ENCODE results near the gene PDE7B. TPM values are rescaled to one million over a fixed set of nuclear protein-coding genes. Genes with fewer than 3 reads are reported as not detected.

The PDE7B gene
- total RNA-seq, 1 experiment from 2014 or later = 0.03 TPM

DNA sequence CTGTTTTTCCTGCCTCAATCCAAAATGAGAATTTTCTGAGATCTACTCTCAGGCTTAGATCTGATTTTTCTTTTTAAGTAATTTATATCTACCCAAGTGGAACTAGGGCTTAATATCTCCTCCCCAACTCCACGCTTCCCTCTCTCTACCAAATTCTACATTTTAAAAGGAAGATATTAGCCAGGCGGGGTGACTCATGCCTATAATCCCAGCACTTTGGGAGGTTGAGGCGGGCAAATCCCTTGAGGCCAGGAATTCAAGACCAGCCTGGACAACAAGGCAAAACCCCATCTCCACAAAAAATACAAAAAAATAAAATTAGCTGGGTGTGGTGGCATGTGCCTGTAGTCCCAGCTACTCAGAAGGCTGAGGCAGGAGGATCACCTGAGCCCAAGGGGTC is 337.6 kb downstream of the PDE7B start:
- ChIA-PET CTCF (no interaction called here), POLR2A (no interaction called here)
- no peak overlapping the region for H3K27ac ChIP-seq (ENCODE audit: low read length)
- DNase-seq (ENCODE audit: low read depth, low spot score) (no peak), ATAC-seq (no peak)
- H3K9me3 ChIP-seq (ENCODE audit: control insufficient read depth, insufficient read depth, low read depth, low read length) = no peaks in the 10 kb centered on the region
- TF ChIP-seq TCF7L2 (IDR thresholded peaks at IDR 0.05; ENCODE audit: low read depth, low read length) (no peak), SIN3A (IDR thresholded peaks at IDR 0.05; ENCODE audit: borderline replicate concordance, insufficient read depth, low read depth, low read length) (no peak), POLR2AphosphoS5 (IDR thresholded peaks at IDR 0.05; ENCODE audit: low read depth, low read length) (no peak)
- TF ChIP-seq, protein P1, sequence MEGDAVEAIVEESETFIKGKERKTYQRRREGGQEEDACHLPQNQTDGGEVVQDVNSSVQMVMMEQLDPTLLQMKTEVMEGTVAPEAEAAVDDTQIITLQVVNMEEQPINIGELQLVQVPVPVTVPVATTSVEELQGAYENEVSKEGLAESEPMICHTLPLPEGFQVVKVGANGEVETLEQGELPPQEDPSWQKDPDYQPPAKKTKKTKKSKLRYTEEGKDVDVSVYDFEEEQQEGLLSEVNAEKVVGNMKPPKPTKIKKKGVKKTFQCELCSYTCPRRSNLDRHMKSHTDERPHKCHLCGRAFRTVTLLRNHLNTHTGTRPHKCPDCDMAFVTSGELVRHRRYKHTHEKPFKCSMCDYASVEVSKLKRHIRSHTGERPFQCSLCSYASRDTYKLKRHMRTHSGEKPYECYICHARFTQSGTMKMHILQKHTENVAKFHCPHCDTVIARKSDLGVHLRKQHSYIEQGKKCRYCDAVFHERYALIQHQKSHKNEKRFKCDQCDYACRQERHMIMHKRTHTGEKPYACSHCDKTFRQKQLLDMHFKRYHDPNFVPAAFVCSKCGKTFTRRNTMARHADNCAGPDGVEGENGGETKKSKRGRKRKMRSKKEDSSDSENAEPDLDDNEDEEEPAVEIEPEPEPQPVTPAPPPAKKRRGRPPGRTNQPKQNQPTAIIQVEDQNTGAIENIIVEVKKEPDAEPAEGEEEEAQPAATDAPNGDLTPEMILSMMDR (IDR thresholded peaks at IDR 0.05) = no peak
- TF ChIP-seq, protein P2, sequence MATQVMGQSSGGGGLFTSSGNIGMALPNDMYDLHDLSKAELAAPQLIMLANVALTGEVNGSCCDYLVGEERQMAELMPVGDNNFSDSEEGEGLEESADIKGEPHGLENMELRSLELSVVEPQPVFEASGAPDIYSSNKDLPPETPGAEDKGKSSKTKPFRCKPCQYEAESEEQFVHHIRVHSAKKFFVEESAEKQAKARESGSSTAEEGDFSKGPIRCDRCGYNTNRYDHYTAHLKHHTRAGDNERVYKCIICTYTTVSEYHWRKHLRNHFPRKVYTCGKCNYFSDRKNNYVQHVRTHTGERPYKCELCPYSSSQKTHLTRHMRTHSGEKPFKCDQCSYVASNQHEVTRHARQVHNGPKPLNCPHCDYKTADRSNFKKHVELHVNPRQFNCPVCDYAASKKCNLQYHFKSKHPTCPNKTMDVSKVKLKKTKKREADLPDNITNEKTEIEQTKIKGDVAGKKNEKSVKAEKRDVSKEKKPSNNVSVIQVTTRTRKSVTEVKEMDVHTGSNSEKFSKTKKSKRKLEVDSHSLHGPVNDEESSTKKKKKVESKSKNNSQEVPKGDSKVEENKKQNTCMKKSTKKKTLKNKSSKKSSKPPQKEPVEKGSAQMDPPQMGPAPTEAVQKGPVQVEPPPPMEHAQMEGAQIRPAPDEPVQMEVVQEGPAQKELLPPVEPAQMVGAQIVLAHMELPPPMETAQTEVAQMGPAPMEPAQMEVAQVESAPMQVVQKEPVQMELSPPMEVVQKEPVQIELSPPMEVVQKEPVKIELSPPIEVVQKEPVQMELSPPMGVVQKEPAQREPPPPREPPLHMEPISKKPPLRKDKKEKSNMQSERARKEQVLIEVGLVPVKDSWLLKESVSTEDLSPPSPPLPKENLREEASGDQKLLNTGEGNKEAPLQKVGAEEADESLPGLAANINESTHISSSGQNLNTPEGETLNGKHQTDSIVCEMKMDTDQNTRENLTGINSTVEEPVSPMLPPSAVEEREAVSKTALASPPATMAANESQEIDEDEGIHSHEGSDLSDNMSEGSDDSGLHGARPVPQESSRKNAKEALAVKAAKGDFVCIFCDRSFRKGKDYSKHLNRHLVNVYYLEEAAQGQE (IDR thresholded peaks at IDR 0.05; ENCODE audit: insufficient read depth in 1 of 2, low read depth in 2 of 2, low read length in 1 of 2) = no peak
- no TSS peak for BruUV-seq (replicated peaks)
- in situ Hi-C loops (cut with HindIII; ENCODE audit: low pct_unique_long_range_greater_than_20kb, low sequenced_read_pairs) (no loop called here), intact Hi-C loops (cut with micrococcal nuclease; ENCODE audit: unreplicated experiment) (no loop called here)
- no peaks in the 10 kb centered on the region for H3K36me3 ChIP-seq (ENCODE audit: control insufficient read depth, insufficient read depth, low read length)
- H3K4me3 ChIP-seq (ENCODE audit: low read depth in 2 of 2, low read length in 2 of 2) = no peak overlapping the region
- H3K4me1 ChIP-seq (ENCODE audit: control insufficient read depth, insufficient read depth, low read length) = no peaks in the 10 kb centered on the region
- no peaks in the 10 kb centered on the region for H3K27me3 ChIP-seq (ENCODE audit: control insufficient read depth, insufficient read depth, low read length)

DNA sequence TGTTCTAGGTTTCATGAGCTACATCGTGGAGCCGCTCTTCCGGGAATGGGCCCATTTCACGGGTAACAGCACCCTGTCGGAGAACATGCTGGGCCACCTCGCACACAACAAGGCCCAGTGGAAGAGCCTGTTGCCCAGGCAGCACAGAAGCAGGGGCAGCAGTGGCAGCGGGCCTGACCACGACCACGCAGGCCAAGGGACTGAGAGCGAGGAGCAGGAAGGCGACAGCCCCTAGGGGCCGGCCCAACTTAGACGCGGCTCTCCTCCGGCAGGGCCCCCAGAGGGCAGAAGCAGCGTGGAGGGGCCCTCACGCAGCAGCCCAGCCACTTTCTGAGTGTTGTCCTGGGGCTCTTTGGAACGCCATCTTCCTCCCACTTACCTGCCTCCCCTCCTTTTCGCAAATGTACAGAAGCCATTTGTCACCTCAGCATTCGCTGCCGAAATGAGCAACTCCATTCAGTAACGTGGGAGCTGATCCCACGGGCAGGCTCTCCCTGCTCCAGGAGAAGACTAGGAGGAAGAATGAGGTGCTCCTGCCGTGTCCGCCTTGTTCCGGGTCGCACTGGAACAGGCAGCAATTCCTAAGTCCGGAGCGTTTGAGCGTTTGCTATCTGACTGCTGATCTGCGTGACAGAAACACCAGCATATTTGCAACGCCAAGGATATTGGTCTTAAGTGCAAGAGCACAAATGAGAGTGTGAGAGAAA is 340.3 kb downstream of the PDE7B start:
- H3K4me1 ChIP-seq (ENCODE audit: control insufficient read depth, insufficient read depth, low read length) = no peaks in the 10 kb centered on the region
- TF ChIP-seq, protein P2 (IDR thresholded peaks at IDR 0.05; ENCODE audit: insufficient read depth in 1 of 2, low read depth in 2 of 2, low read length in 1 of 2) = no peak
- TF ChIP-seq, protein P1 (IDR thresholded peaks at IDR 0.05) = no peak
- TF ChIP-seq TCF7L2 (IDR thresholded peaks at IDR 0.05; ENCODE audit: low read depth, low read length) = no peak
- TF ChIP-seq POLR2AphosphoS5 (IDR thresholded peaks at IDR 0.05; ENCODE audit: low read depth, low read length) = no peak
- no peak for TF ChIP-seq SIN3A (IDR thresholded peaks at IDR 0.05; ENCODE audit: borderline replicate concordance, insufficient read depth, low read depth, low read length)
- H3K4me3 ChIP-seq (ENCODE audit: low read depth in 2 of 2, low read length in 2 of 2) = no peak overlapping the region
- H3K27me3 ChIP-seq (ENCODE audit: control insufficient read depth, insufficient read depth, low read length) = no peaks in the 10 kb centered on the region
- ATAC-seq (no peak), DNase-seq (ENCODE audit: low read depth, low spot score) (no peak)
- ChIA-PET CTCF (no interaction called here), POLR2A (no interaction called here)
- no peak overlapping the region for H3K27ac ChIP-seq (ENCODE audit: low read length)
- in situ Hi-C loops (cut with HindIII; ENCODE audit: low pct_unique_long_range_greater_than_20kb, low sequenced_read_pairs) (no loop called here), intact Hi-C loops (cut with micrococcal nuclease; ENCODE audit: unreplicated experiment) (no loop called here)
- no peaks in the 10 kb centered on the region for H3K36me3 ChIP-seq (ENCODE audit: control insufficient read depth, insufficient read depth, low read length)
- no TSS peak for BruUV-seq (replicated peaks)
- no peaks in the 10 kb centered on the region for H3K9me3 ChIP-seq (ENCODE audit: control insufficient read depth, insufficient read depth, low read depth, low read length)

Measured in Panc1 (cell line).